NCI-H460 (cell line): Measurements from ENCODE around the gene NPHP4. TPM values are rescaled to one million over a fixed set of nuclear protein-coding genes. Genes with fewer than 3 reads are reported as not detected.
A peak's percentile ranks its signal among the peaks of the same experiment; 100 is the strongest.

Source experiments
- DNase-seq: peaks from one replicate; pipeline ENCODE4 v3.0.0-alpha.2; 2016; ENCODE audit warnings: low read depth; ENCODE audit errors: extremely low read depth
- total RNA-seq: library from RNA; depleted of rRNA; stranded (reverse); fragments of >200 nt; shearing (Covaris generic); gene quantifications from 2 replicates; pipeline ENCODE4 v1.2.3, GENCODE V29; 2014

NPHP4 gene
- total RNA-seq, 1 experiment from 2014 or later, result 8.6 TPM

DNA sequence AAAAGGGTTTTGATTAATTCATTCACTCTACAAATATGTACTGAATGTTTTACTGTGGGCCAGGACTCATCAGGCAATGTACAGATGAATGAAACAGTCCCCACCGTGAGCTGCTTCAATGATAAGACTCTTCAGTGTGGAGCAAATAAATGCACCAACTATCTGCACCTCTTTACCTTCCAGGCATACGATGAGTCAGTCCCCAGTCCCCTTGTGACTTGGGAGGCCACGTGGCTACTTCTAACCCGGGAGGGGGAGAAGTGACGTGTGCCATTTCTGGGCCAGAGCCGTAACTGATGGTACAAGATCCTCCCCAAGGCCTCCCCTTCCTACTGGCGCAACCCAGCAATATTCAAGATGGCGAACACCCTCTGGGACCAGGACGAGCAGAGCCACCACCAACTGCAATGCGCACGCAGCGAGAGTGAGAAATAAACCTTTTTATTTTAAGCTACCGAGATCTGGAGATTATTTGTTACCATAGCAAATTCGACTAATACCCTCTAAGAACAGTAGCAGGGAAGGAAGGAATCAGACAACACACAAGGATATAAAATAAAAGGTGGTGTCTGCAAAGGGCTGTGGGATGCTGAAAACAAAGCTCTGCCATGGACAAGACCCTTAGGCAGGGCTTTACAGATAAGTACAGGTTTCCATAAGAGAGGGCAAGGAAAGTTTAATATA, 74.5 kb downstream of the NPHP4 start:
- DNase-seq, result no peak

- DNase-seq, result no peak
Measured at GRCh38 chr1:5917281-5917590, 75.0 kb downstream of the NPHP4 start.

- DNase-seq, result no peak
Measured at GRCh38 chr1:5916572-5917280, 75.5 kb downstream of the NPHP4 start.

GRCh38 chr1:5915587-5916571, 76.3 kb downstream of the NPHP4 start:
- peak; percentile 8 for DNase-seq

- DNase-seq, result no peak
Measured at GRCh38 chr1:5914676-5915365, 77.4 kb downstream of the NPHP4 start.

- no peak for DNase-seq
Measured at GRCh38 chr1:5913876-5914275, 78.3 kb downstream of the NPHP4 start.

- no peak for DNase-seq
Measured at GRCh38 chr1:5913078-5913845, 79.0 kb downstream of the NPHP4 start.

DNA sequence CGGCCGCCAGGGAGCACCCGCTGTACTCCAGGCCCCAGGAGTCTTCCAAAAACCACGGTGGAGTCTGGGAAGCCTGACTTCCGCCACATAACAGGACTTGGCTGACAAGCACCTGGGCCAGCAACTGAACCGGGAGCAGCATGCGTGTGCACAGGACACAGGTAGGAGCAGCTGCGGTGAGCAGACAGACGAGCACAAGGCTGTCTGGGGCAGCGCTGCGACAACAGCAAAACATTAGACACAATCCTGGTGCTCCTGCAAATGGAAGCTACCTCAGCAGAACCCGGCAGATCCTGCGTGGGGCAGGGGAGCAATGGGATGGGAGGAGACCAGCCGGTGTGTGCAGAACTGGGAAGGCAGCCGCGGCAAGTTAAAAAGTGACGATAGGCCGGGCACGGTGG, 80.4 kb downstream of the NPHP4 start:
- DNase-seq, result no peak

- no peak for DNase-seq
Measured at GRCh38 chr1:5911157-5911556, 81.1 kb downstream of the NPHP4 start.

GRCh38 chr1:5910666-5911065, 81.6 kb downstream of the NPHP4 start:
- DNase-seq, result no peak

DNA sequence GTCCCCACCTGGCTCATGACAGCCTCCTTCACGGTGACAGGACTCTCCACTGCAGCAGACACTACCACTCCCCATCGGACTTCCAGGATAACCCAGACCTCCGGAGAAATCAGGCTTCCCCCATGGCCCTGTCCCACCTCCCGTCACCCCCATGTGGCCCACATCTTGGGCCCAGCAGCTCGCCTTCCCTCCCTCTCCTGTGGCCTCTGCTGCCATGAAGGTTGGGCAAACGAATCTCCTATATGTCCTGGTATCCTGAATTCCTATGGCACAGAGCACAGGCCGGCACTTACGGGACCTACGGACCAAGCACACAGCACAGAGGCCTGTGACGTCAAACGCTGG, 82.0 kb downstream of the NPHP4 start:
- no peak for DNase-seq

DNA sequence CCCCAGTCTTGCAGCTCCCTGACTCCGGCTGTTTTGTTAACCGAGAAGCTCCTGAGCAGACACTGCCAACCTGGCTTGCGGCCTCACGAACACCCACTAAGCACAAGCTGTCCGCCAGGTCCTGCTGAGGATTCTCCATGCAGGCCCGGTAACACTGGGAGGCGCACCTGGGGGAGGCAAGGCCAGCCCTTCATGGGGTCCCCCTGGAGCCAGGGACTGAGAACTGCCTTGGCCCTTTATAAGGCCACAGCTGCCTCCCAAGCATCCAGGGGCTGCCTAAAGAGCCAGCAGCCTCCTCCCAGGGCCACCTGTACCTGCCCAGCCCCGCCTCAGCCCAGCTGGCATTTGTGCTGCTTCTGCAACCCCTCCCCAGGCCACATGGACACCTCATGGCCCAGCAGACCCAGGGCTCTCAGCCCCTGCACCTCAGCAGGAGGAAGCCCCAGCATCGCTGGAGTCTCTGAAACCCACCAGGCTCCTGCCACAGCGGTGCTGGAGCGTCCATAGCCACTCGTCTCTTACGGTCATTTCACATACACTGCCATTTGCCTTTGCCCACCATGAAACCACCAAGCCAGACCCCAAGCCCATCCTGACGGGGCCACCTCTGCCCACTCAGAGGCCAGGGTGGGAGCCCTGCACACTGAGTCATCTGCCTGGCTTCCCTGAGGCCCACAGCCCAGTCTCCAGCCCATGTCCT, 82.5 kb downstream of the NPHP4 start:
- DNase-seq, result no peak

DNA sequence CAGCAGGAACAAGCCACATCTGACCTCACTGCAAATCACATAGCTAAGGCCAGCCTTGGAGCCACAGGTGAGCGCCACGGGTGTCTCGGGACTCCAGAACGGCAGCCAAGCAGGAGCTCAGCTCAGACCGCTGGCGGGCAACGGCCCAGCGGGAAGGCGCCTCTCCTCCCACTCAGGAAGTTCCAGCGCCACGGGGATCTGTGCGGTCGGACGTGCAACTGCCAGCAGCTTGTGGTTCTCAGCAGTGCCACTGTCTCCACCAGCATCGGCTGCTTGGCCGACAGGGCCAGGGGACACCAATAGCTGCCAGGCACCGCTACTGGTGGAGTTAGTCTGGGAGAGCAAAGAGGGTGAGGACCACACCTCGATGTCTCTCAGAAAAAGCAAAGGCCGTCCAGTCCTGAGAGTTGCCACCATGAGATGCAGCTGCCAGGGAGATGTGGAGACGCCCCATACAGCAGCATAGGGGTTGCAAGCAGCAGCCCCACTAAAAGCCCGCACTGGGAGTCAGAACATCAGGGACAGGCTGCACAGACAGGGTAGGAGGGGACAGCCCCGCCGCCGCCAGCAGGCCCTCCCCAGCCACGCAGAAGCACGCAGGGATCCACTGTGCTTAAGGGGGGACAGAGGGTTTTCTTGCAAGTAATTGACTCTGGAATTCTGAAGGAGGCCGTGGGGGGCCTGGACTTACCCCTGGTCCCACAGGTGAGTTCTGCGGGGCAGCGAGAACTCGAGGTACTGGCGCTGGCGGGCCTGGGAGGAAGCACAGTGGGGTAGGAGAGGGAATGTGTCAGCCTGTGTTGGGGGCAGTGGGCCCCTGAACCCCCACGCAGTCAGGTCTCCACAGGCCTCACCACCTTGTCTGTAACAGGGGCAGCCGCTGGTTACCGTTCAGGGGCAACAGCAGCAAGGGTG, 83.5 kb downstream of the NPHP4 start:
- no peak for DNase-seq

GRCh38 chr1:5907966-5908365, 84.3 kb downstream of the NPHP4 start:
- DNase-seq, result no peak

DNA sequence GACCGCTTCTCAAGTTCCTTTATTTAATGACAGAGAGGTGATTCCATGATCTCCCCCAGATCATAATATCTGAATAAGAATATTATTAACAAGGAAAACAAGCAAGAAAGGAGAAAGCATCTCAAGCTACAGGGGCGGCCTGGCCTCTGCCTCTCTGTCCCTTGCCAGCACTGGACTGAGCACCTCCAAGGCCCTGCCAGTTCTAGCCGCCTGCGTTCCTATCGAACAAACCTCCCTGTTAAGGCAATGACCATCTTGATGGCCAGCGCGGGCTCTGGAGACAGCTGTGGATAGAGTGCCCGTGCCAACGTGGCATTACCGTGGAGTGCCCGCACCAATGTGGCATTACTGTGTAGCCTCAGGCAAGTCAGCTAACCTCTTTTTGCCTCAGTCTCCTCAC, 84.8 kb downstream of the NPHP4 start:
- no peak for DNase-seq

GRCh38 chr1:5906966-5907365, 85.3 kb downstream of the NPHP4 start:
- DNase-seq, result no peak

- no peak for DNase-seq
Measured at GRCh38 chr1:5906116-5906515, 86.1 kb downstream of the NPHP4 start.

- no peak for DNase-seq
Measured at GRCh38 chr1:5905436-5905835, 86.8 kb downstream of the NPHP4 start.

GRCh38 chr1:5904551-5904950, 87.7 kb downstream of the NPHP4 start:
- no peak for DNase-seq
